GM19193 (cell line): ENCODE results near the gene OR10H4.

Experiments used
- POLR2A ChIP-seq: IDR thresholded peaks from 4 replicates; pipeline ENCODE4 v1.6.1; 2011; ENCODE audit not compliant: insufficient read depth, insufficient read length; ENCODE audit errors: extremely low read depth

Gene OR10H4, protein sequence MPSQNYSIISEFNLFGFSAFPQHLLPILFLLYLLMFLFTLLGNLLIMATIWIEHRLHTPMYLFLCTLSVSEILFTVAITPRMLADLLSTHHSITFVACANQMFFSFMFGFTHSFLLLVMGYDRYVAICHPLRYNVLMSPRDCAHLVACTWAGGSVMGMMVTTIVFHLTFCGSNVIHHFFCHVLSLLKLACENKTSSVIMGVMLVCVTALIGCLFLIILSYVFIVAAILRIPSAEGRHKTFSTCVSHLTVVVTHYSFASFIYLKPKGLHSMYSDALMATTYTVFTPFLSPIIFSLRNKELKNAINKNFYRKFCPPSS

DNA sequence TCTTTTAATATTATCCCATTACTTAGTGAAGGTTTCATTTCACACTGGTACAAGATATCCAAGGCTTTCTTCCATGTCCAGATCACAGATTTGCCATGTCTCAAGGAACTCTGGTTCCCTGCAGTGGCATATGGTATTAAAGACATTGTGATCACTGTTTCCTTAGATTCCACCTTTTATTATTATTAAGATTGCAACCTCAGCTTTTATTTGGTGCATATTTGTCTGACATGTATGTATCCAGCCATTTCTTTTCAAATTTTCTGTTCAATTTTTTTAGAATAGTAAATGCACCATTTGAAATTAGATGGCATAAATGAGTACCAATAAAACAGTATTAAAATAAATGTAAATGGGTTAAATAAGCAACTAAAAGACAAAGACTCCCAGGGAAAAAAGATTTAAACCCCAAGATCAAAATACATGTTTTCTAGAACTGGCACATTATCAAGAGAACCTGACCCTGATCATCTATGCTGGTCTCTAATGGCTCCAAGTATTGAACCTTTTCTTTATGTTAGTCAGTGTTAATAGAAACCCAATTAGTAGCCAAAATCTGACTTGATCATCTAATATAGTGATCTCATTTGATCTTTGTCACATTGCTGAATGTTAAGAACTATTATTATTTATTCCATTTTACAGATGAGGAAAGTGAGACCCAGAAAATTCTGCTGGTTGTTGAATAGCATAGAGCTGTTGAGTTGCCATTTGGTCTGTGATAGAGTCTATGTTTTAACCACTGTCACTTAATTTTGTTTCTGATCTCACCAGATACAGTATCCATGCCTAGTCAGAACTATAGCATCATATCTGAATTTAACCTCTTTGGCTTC is at the start of gene OR10H4:
Gene OR10H4, plus strand, starts transcription at position 786 of the 836 bp plus-strand sequence. Its CDS starts 0 bp downstream, at position 786.
- no peak for TF ChIP-seq POLR2A

DNA sequence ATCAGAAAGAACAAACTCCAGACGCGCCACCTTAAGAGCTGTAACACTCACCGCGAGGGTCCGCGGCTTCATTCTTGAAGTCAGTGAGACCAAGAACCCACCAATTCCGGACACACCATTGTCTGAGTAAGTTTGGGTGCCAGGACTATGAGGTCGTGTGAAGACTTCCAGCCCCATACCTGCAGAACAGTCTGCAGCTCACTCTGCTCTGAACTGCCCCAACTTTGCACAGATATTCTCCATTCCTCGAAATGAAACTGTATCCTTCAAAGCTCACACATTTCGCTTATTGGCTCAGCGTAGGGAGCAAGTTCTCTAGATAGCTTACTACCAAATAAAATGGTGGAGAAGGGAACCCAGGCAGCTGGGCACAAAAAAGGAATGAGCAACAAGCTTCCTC is 48.3 kb upstream of the OR10H4 start:
- TF ChIP-seq POLR2A, result no peak

DNA sequence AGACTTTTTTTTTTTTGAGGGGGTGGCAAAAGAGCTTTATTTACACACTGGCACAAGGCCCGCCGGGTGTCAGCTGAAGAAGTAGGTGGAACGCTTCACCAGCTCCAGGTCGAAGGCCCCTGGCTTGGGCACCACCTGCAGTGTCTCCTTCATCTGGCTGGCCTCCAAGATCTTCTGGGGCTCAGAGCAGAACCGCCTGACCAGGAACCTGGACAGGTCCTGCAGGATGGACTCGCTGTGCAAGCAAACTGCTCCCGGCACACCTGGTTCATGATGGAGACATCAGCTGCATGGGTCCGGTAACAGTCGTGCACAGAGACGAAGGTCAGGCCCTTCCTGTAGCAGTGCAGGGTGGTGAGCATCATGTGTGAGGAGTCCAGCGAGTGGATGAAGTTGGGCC is 46.6 kb upstream of the OR10H4 start:
- no peak for TF ChIP-seq POLR2A

DNA sequence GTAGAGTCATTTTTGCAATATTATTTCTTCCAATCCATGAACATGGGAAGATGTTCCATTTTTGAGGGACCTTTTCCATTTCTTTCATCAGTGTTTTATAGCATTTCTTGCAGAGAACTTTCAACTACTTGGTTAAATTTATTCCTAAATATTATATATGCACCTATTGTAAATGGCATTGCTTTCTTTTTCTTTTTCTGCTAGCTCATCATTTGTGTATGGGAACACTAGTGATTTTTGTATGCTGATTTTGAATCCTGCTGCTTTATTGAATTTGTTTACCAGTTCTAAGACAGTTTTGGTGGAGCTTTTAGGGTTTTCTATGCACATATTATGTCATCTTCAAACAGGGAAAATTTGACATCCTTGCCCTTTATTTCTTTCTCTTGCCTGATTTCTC is 43.8 kb upstream of the OR10H4 start:
- TF ChIP-seq POLR2A, result no peak

DNA sequence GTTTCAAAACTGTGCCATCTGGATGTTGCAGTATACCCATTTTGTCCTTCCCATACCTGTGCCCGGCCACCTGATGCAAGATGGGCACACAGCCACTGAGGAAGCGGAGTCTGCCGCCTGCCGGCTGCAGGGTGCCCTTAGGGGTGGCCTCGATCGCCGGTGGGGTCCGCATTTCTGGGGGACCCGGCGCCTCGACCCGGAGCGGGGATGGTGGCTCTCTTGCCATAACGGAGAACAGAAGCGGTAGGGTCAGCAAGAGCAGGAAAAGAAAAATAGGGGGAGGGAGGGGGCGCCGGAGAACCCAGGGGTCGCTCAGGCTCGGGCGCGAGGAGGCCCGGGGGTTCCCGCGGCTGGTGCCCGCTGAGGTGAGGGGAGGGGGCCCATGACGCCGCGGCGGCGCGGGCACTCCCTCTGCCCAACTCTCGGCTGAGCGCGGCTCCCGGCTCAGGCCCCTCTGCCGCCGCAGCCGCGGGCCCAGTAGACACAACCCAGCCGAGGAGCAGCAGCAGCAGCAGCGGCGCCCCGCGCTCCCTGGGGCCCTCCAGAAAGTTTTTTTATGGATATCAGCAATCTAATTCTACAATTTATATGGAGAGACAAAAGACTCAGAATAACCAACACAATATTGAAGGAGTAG is 37.1 kb upstream of the OR10H4 start:
- no peak for TF ChIP-seq POLR2A

DNA sequence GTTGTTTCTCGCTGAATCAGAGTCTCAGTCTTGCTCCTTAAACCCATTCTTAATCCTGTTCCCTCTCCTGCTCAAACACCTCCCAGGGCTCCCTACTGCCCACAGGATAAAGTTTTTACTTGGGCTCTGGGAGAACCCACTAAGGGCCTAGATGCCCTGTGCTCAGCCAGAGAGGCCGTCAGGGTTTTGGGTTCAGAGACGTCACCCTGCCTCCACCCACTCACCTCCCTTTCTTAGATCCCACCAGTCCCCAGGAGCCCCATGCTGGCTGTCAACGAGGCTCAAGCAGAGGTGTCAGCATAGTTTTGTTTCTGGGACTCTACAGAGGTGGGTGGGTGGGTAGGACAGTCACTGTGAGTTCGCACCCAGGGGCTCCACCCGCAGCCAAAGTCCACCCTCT is 35.4 kb upstream of the OR10H4 start:
- TF ChIP-seq POLR2A, result no peak

DNA sequence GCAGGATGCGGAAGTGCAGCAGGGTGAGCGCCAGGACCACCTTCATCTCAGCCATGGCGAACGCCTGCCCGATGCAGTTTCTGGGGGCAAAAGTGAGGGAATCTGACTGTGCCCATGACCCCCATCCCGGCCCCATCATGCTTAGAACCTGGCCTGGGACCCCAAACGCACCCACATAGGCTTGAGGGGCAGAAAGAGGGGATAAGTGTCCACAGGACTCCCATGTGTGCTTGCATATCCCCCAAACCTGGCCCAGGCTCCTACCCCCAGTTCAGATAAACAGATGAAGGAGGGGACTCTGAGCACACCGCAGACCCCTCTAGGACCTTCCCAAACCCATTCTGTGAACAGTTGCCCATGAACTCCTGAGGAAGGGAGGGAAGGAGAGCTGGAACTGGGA is 35.0 kb upstream of the OR10H4 start:
- TF ChIP-seq POLR2A, result no peak

DNA sequence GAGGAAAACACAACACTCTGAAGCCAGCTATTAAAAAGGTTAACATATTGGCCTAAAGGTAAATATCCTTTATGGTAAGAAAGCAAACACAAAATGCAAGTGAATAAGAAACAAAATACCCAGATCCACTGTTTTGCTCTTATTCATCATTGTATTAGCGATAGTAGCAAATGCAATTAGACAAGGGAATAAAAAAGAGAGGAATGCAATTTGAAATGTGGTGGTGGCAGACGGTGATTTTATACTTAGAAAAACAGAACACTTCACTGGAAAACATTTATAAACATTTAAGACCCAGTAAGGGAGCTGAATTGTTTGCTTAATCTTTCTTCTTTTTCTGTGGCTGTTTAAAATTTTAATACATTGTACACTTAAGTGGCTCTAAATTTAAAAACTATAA is 33.7 kb upstream of the OR10H4 start:
- no peak for TF ChIP-seq POLR2A

DNA sequence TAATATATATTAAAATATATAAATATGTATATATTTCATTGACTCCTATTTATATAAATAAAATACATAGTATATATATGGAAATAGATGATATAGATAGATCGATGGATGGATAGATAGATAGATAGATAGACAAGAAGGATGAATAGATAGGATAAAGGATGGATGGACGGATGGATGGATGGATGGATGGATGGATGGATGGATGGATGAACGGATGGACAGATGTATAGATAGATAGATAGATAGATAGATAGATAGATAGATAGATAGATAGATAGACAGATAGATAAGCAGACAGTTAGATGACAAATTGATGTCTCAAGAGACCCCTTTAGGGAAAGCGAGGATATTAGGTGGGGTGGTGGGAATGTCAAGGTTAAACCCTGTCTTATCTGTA is 29.6 kb upstream of the OR10H4 start:
- no peak for TF ChIP-seq POLR2A

DNA sequence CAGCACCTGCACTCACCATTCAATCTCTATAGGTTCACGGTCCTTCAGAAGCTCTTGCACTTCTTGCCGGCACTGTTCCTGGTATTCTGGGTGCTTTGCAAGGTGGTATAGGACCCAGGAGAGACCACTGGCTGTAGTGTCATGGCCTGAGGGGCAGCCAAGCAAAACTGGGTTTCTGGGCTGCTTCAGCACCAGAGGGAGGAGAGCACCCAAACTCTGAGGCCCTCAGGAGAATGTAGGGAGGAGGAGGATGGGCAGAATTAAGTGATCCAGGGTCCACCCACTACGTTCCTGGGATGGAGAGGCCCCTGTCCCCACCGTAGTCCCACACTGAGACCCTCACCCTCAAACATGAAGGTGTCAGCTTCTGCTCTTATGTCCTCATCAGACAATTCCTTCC is 26.8 kb upstream of the OR10H4 start:
- no peak for TF ChIP-seq POLR2A

DNA sequence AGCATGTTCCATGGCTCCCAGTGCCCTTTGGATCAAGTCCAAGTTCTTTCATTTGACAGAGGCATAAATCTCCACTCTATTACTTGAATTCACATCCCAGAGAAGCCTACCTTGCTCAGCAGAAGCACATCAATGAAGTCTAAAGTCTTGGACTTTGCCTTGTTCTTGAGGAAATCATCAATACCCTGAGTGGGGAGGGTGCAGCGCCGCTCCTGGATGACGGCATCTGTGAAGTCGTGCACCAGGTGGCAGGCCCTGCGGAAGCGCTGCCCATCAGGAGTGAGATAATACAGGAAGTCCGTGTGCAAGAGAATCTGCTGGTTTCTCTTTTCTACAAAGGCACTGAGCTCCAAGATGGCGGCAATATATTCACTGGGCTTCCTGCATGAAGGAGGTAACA is 25.1 kb upstream of the OR10H4 start:
- no peak for TF ChIP-seq POLR2A

DNA sequence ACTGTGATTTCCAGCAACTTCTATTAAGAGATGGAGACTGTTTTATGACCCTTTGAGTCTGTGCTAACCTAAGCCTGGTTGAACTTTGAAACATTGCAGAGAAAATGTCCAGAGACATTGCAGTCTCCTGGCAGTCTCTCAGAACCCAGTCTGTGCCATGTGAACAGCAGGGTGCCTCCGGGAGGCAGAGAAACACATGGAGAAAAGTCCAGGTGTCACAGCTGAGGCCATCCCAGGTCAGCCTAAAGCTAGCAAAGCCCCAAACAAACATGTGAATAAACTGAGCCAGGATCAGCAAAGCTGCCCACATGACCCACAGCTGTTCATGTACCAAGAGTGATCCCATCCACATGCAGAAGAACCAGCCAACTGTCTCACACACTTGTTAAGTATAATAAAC is 22.3 kb upstream of the OR10H4 start:
- no peak for TF ChIP-seq POLR2A

DNA sequence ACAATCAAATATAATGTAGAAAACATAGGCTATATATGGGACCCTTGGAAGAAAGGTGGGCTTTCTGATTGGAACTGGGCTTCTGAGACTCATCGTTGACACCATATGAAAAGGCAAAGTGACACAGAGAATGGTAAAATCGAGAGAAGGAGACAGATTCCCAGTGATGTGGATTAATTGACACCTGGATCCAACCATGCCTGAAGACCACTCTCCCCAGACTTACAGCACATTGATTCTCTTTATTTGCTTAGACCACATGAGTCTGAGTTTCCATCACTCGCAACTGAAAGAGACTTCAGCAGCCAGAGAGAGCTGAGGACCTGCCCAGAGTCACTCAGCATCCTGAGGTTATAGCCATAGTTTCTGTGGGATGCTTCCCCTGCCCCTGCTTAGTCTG is 20.5 kb upstream of the OR10H4 start:
- no peak for TF ChIP-seq POLR2A

DNA sequence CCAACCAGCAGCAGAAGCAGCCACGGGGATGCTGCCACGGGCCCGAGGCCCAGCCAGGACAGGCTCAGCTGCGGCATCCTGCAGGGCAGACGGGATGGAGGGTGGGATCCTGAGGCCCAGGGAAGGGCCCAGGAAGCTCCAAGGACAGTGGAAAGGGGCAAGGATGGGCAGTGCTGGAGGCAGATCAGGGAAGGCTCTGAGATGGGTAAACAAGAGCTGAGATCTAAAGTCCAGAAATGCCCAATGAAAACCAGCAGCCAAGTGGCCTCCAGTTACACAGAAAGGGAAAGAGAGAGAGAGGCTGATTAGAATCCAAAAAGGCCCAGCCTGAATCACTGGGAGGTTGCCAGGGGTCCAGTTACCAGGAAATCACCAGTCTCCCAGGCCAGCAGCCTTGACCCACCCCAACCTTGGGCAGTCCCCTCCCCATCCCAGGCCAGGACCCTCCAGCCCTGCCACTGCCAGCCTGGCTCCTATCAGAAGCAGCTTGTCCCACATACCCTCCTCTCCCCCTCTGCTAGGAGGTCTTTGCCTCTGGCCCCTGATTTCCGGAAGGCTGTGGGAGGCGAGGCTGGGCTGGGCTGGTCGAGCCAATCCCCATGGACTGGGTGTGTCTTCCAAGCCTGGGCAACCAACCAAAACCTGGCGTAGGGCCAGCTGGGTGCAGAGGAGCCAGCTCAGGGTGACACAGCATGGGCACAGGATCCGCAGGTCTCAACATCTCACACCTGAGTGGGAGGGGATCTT is 14.3 kb upstream of the OR10H4 start, which contains the start of gene CYP4F11:
Gene CYP4F11, minus strand, starts transcription at position 198 of the 747 bp plus-strand sequence. Its CDS starts 121 bp downstream, at position 77.
- TF ChIP-seq POLR2A, result no peak

DNA sequence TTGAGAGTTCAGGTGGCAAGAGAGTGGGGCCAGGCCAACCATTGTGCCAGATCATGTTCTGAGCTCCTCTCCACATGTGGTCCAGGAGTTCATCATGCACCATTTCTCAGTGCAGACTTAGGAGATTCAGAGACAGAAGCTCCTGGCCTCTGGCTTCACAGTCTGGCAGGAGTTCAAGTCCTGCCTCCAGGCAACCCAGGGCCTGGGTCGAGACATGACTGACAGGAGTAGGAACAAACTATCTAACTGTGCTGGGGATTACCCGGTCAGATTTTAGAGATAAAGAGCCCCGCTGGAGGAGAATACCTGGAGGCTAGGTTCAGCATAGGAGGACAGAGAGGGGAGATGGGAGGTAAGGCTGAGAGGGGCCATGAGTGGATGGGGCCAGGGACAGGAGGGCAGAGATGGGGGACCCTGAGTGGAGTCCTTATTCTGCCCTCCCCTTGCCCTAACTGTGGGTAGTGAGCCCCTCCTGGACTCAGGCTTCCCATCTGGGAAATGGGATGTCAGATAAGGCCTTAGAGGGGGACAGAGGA is 13.6 kb upstream of the OR10H4 start:
- no peak for TF ChIP-seq POLR2A

DNA sequence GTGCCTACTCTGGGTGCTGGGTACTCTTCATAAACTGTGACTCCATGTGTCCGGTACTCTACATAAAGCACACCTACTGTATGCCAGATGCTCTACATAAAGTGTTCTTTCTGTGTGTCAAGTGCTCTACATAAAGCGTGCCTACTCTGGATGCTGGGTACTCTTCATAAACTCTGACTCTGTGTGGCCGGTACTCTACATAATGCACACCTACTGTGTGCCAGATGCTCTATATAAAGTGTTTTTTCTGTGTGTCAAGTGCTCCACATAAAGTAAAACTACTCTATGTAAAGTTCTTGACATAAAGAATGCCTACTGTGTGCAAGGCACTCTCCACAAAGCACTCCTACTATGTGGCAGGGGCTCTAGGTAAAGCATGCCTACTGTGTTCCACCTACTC is 12.6 kb upstream of the OR10H4 start:
- TF ChIP-seq POLR2A, result no peak

DNA sequence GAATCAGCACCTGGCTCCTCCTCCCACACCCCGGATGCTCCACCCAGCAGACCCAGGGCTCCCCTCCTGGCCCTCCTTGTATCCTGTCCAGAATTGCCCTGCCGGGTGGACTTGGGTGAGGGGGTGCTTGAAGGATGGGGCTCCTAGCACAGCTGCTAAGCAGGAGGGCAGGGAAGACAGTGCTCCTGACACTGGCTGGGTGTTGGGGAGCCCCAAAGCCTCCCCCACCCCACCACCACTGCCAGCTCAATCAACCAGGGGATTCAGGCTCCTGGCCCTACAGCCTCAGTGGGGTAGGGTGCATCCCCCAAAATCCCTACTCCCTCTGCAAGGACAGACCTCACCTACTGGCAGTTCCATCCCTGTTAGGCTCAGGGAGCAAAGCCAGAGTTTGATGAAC is 11.9 kb upstream of the OR10H4 start:
- no peak for TF ChIP-seq POLR2A
